Naive thymus-derived CD8-positive, alpha-beta T cell (primary cell): Measurements from ENCODE around the gene ARL2BP. TPM values are rescaled to one million over a fixed set of nuclear protein-coding genes. Genes with fewer than 3 reads are reported as not detected.

Experiments used
- ATAC-seq, 2 donors: fragments of 150-1000 bp; cut with Tn5 transposase in 1 of 2; sonication (Bioruptor Pico), chemical (Tn5 transposase) in 1 of 2; 1 replicate in 1 of 2; 2 replicates in 1 of 2; pipeline ENCODE4 v1.10.0; 2021; ENCODE audit warnings: mild to moderate bottlenecking in 2 of 2, moderate library complexity in 2 of 2
- POLR2A ChIA-PET: fragments of 350-600 bp; sonication (Branson Sonifier 250); formaldehyde crosslinking; loops from one replicate; lab custom pipeline; 2021; ENCODE audit warnings: antibody characterized with exemption; lab: Charles Lee
- DNase-seq, 10 donors: peaks; one replicate each; pipeline versions ENCODE4 v3.0.0 to v3.0.0-alpha.2; 2020 to 2022
- H3K27ac Mint-ChIP-seq, 10 donors: one replicate each; pipeline ENCODE4 v1.8.0; 2020 to 2022; ENCODE audit warnings: mild to moderate bottlenecking in 10 of 10, mixed read lengths in 10 of 10, moderate library complexity in 4 of 10, inconsistent platforms in 1 of 10
- H3K27me3 Mint-ChIP-seq, 5 donors: one replicate each; pipeline ENCODE4 v1.8.0; 2021 to 2022; ENCODE audit warnings: mixed read lengths in 5 of 5
- H3K36me3 Mint-ChIP-seq, 3 donors: one replicate each; pipeline ENCODE4 v1.8.0; 2020 to 2022; ENCODE audit warnings: mixed read lengths in 3 of 3, mild to moderate bottlenecking in 2 of 3, inconsistent platforms in 1 of 3
- H3K4me1 Mint-ChIP-seq, 4 donors: one replicate each; pipeline ENCODE4 v1.8.0; 2021 to 2022; ENCODE audit warnings: mixed read lengths in 4 of 4
- H3K4me3 Mint-ChIP-seq, 10 donors: one replicate each; pipeline ENCODE4 v1.8.0; 2020 to 2022; ENCODE audit warnings: mild to moderate bottlenecking in 10 of 10, mixed read lengths in 10 of 10, moderate library complexity in 6 of 10, inconsistent platforms in 1 of 10
- H3K9me3 Mint-ChIP-seq, 9 donors: one replicate each; pipeline ENCODE4 v1.8.0; 2020 to 2022; ENCODE audit warnings: mixed read lengths in 9 of 9, mild to moderate bottlenecking in 3 of 9, inconsistent platforms in 1 of 9, moderate library complexity in 1 of 9
- polyA plus RNA-seq, 3 donors: library from polyadenylated mRNA; unstranded; fragments of 300-500 nt; fragmentation: Illumina TruSeq; gene quantifications; one replicate each; pipeline ENCODE4 v1.2.3, GENCODE V29; 2021
- total RNA-seq, 8 experiments: library from RNA in 2 of 8; stranded (reverse) in 2 of 8; gene quantifications; one replicate each; pipeline ENCODE4 v1.2.3 and lab custom pipeline; 2021 to 2026

The ARL2BP gene
- total and polyA plus RNA-seq, 5 experiments from 2014 or later = 58.0 to 154 (median 148) TPM

DNA sequence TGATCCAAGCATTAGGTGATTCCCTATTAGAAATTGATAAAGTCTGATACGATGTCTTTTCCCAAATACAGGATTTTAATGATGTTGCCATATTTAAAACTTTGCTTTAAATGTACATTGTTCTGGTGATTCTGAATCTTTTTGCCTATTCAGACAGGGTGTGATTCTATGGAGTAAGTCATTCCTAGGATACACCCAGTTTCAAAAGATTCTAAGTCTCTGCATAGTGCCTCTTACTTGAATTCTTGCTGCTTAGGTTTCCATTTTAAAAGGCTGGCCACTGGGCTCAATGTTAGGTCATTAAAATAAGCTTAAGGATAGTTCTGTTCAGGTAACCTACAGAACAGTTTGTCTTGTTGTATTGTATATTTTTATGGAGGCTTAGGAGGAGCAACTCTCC is 22.0 kb upstream of the ARL2BP start:
- Mint-ChIP-seq H3K27ac (peak overlapping the region in 3 of 10 donors; percentile 14 to 55 (median 43)), H3K4me3 (no peak overlapping the region), H3K9me3 (peaks cover 0 to 18% (median 7%) of the 10 kb centered on the region in 9 donors), H3K27me3 (no peaks in the 10 kb centered on the region), H3K36me3 (peaks cover 13 to 93% (median 50%) of the 10 kb centered on the region in 3 donors), H3K4me1 (peaks cover 0 to 5% (median 2%) of the 10 kb centered on the region in 4 donors)
- DNase-seq (no peak), ATAC-seq (no peak)
- POLR2A ChIA-PET = no interaction called here

DNA sequence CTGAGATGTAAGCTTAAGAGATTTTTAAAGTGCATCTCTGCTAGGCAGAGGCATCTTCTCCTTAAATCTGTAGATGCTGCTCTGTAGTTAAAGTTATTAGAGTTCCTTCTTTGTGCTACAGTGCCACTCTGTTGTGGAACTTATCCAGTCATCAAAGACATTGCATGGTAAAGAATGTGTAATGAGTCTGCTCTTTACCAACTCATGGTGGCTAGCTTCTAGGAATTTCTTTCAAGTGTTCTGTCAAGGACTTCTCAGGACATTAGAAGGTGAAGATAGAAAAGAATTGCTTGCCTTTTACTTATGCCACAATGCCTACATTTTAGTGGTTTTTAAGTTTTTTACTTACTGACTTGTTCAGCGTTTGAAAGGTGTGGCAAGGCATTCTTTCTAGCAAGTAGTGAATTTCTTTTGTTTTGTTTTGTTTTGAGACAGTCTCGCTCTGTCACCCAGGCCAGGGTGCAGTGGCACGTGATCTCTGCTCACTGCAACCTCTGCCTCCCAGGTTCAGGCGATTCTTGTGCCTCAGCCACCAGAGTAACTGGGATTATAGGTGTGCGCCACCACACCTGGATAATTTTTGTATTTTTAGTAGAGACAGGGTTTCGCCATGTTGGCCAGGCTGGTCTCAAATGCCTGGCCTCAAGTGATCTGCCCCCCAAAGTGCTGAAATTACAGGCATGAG is 20.3 kb upstream of the ARL2BP start:
- Mint-ChIP-seq H3K4me1 (peaks cover 0 to 5% (median 1%) of the 10 kb centered on the region in 4 donors), H3K36me3 (peaks cover 0 to 90% (median 41%) of the 10 kb centered on the region in 3 donors), H3K27ac (no peak overlapping the region), H3K4me3 (no peak overlapping the region), H3K9me3 (peaks cover 0 to 4% (median 0%) of the 10 kb centered on the region in 9 donors), H3K27me3 (no peaks in the 10 kb centered on the region)
- ATAC-seq (no peak), DNase-seq (no peak)
- POLR2A ChIA-PET = interaction anchor here (0.5 kb wide), 1 partner anchor 384 kb away, joined by 4 read pairs; no protein-coding TSS in a partner anchor

DNA sequence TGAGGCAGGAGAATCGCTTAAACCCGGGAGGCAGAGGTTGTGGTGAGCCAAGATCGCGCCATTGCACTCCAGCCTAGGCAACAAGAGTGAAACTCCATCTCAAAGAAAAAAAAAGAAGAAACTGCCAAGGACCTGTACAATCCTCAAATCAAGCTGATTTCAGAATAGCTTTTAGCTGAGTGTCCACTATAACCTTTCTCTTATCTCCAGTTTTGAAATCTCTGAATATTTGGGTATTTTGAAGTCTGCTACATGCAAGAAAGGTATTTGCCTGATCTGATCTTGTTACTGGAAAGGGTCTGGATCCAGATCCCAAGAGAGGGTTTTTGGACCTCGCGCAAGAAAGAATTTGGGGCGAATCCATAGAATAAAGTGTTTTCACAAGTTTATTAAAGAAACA is 19.1 kb upstream of the ARL2BP start:
- POLR2A ChIA-PET = no interaction called here
- Mint-ChIP-seq H3K27ac (no peak overlapping the region), H3K27me3 (no peaks in the 10 kb centered on the region), H3K36me3 (peaks cover 0 to 90% (median 41%) of the 10 kb centered on the region in 3 donors), H3K9me3 (no peaks in the 10 kb centered on the region), H3K4me1 (no peaks in the 10 kb centered on the region), H3K4me3 (no peak overlapping the region)
- ATAC-seq = no peak
- DNase-seq = no peak

DNA sequence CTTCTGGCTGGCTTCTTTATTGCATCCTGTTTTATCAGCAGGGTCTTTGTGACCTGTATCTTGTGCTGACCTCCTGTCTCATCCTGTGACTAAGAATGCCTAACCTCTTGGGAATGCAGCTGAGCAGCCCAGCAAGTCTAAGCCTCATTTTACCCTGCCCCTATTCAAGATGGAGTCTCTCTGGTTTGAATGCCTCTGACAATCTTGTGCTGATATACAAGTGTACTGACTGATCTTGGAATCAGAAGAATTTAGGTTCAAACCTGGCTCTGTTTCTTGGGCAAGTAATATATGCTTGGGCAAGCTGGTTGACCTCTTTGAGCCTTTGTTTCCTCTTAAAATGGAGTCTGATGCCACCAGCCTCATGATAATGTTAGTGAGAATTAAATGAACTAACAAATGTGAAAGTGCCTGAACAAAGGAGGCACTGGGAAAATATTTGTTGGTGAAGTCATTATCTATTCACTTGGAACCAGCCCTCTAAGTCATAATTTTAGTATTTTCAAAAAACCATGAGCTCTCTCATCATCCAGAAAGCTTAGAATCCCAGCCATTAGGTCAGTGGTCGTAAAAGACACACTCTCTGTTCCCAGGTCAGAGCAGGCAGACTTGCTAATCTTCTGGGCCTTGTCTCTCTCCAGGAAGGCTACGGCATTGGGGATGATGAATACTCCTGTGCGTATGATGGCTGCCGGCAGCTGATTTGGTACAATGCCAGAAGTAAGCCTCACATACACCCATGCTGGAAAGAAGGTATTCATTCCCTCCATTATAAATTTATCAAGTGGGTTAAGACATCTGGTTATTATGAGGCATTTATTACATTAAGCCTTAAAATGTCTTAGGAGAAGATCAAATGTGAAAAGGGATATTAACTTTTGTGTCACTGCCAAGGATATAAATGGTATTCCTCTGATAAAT is 18.1 kb upstream of the ARL2BP start:
- POLR2A ChIA-PET = no interaction called here
- Mint-ChIP-seq H3K4me3 (no peak overlapping the region), H3K9me3 (no peaks in the 10 kb centered on the region), H3K27ac (peak overlapping the region in 2 of 10 donors; percentile 15 to 25), H3K36me3 (peaks cover 0 to 93% (median 43%) of the 10 kb centered on the region in 3 donors), H3K27me3 (no peaks in the 10 kb centered on the region), H3K4me1 (no peaks in the 10 kb centered on the region)
- DNase-seq (no peak), ATAC-seq (no peak)

DNA sequence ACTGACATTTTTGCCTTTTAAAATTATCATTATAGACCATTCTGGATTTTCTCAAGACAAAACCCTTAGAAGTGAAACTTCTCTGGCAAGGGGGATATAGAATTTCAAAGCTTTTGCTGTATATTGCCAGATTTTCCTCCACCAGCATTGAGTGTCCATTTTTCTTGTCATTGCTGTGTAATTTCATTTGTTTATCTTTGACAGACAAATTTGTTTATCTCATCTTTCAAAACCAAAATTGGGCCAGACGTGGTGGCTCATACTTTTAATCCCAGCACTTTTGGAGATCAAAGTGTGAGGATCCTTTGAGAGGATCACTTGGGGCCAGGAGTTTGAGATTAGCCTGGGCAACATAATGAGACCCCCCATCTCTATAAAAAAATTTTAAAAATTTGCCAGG is 16.0 kb upstream of the ARL2BP start:
- H3K9me3 Mint-ChIP-seq = no peaks in the 10 kb centered on the region
- DNase-seq (no peak), ATAC-seq (no peak)
- peak overlapping the region in 1 of 10 donors; percentile 53 for H3K27ac Mint-ChIP-seq
- POLR2A ChIA-PET = no interaction called here
- H3K27me3 Mint-ChIP-seq = no peaks in the 10 kb centered on the region
- H3K4me3 Mint-ChIP-seq = no peak overlapping the region
- H3K4me1 Mint-ChIP-seq = peaks cover 0 to under 1% (median 0%) of the 10 kb centered on the region in 4 donors
- peaks cover 6 to 94% (median 38%) of the 10 kb centered on the region in 3 donors for H3K36me3 Mint-ChIP-seq

DNA sequence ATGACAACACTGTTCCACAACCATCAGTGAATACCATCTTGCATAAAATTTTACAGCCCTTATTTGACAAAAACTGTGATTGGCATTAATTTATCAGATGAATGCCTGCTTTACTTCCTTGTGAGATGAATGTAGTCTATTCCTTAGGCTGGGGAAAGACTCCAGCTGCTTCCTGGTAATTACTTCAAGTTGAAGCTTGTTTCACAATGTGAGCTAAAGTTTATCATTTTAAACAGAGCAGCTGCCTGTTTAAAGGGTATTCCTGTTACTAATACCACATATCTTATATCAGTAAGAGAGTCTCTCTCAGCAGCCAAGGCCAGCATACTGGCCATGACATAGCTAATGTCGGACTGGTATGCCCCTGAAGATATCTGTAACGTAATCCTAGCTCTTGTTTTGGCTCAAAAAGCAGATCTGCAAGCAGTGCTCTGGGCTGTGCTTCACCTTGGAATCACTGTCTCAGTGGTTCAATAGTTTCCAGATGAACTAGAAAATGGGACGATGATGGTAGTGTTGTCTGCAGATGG is 13.2 kb upstream of the ARL2BP start:
- H3K27ac Mint-ChIP-seq = no peak overlapping the region
- H3K4me3 Mint-ChIP-seq = no peak overlapping the region
- DNase-seq = no peak
- peaks cover 10 to 89% (median 46%) of the 10 kb centered on the region in 3 donors for H3K36me3 Mint-ChIP-seq
- H3K9me3 Mint-ChIP-seq = no peaks in the 10 kb centered on the region
- no peaks in the 10 kb centered on the region for H3K27me3 Mint-ChIP-seq
- POLR2A ChIA-PET = no interaction called here
- H3K4me1 Mint-ChIP-seq = peaks cover 0 to 15% (median 2%) of the 10 kb centered on the region in 4 donors
- no peak for ATAC-seq

DNA sequence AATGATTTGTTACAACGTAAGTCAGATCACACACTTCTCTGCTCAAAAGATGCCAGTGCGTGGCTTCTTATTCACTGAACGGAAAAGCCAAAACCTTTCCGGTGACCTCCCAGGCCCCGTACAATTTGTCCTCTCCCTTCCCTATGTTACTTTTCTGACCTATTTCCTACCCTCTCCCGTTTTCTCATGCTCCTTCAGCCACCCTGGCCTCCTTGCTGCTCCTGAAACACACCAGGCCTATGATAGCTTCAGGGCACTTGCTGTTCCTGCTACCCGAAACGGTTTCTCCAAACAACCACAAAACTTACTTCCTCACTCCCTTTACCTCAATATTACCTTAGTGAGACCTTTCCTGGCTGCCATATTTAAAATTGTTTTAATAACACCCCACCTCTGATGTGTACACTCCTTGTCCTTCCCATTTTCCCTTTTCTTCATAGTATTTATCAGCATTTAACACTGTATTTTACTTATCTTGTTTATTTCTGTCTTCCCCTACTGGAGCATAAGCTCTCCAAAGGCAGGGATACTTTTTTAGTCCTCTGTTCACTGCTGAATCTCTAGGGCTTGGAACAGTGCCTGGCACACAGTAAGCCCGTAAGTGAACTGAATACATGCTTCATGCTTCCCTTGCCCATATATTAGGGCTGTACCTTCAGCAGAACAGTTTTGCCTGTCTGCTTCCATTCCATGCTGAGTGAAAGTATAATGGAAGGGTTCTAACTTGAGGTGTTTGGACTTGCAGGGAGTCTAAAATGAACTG is 10.9 kb upstream of the ARL2BP start:
- POLR2A ChIA-PET = no interaction called here
- ATAC-seq (no peak), DNase-seq (no peak)
- H3K4me3 Mint-ChIP-seq = no peak overlapping the region
- H3K4me1 Mint-ChIP-seq = peaks cover 0 to 15% (median 2%) of the 10 kb centered on the region in 4 donors
- no peaks in the 10 kb centered on the region for H3K27me3 Mint-ChIP-seq
- no peaks in the 10 kb centered on the region for H3K9me3 Mint-ChIP-seq
- peak overlapping the region in 4 of 10 donors; percentile 11 to 40 (median 28) for H3K27ac Mint-ChIP-seq
- H3K36me3 Mint-ChIP-seq = peaks cover 10 to 85% (median 41%) of the 10 kb centered on the region in 3 donors

DNA sequence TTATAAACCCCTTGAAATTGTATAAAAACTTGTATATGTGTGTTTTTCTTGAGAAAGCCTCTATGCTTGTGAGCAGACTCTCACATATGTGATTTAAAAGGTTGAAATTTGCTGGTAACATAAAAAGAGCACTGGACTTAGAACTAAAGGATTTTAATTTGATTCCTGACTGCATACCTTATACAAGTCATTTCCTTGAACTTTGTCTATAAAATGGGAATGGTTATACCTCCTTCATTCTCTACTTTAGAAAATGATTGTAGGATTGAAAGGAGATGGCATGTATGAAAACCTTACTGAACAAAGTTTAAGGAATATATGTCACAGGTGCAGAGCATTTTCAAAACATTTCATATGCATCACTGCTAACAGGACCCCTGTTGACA is 10.4 kb upstream of the ARL2BP start:
- POLR2A ChIA-PET = no interaction called here
- H3K36me3 Mint-ChIP-seq = peaks cover 10 to 85% (median 42%) of the 10 kb centered on the region in 3 donors

DNA sequence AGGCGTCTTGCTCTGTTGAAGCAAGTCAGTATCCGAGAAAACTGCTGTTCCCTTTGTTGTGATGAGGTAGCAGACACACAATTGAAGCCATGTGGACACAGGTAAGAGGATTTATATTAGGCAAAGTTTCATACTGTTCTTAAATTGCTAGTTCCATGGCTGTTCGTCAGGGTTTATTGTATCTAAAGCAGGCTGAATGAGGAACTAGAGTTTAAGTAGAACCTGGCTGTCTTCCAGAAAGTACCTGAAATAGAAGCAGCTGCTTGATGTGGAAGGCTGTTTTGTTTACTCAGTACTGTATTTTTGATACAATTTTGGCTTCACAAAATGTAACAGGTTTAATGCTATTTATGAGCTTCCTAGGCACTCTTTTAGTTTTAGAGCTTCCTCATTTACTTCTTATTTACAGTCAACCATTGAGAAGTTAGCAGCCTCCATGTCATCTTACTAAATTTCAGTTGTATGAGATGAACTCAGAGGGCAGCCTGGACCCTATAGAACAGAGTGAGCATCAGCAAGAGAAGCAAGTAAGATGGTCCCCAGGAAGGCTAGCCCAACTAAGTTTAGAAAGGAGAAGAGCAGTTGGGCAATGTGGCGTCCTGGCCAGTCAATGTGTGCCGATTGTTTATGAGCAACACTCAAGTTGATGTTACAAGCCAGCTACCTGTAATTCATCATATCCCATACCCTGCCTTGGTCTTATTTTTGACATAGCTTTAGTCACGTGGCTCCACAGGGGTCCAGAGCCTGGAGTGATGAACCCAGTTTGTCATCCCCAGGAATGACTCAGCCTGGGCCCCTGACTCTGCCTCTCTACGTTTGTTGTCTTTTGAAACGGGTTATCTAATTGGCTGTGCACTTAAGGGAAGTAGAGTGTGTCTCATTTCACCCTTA is 9.7 kb upstream of the ARL2BP start:
- ATAC-seq (no peak), DNase-seq (no peak)
- Mint-ChIP-seq H3K4me3 (peak overlapping the region in 1 of 10 donors; percentile 13), H3K27ac (peak overlapping the region in 5 of 10 donors; percentile 3 to 72 (median 57)), H3K27me3 (no peaks in the 10 kb centered on the region), H3K9me3 (no peaks in the 10 kb centered on the region), H3K4me1 (peaks cover 0 to 15% (median 2%) of the 10 kb centered on the region in 4 donors), H3K36me3 (peaks cover 10 to 81% (median 38%) of the 10 kb centered on the region in 3 donors)
- POLR2A ChIA-PET = interaction anchor here (0.8 to 1.2 kb wide), 2 partner anchors 10 to 48 kb away, joined by 3 to 4 read pairs; partner anchors contain the start of gene ARL2BP

More for the DNA sequence above, 10.4 kb upstream of the ARL2BP start:
- no peak for DNase-seq
- Mint-ChIP-seq H3K4me1 (peaks cover 0 to 15% (median 2%) of the 10 kb centered on the region in 4 donors), H3K9me3 (no peaks in the 10 kb centered on the region), H3K4me3 (no peak overlapping the region), H3K27me3 (no peaks in the 10 kb centered on the region), H3K27ac (peak overlapping the region in 1 of 10 donors; percentile 13)
- ATAC-seq = no peak

DNA sequence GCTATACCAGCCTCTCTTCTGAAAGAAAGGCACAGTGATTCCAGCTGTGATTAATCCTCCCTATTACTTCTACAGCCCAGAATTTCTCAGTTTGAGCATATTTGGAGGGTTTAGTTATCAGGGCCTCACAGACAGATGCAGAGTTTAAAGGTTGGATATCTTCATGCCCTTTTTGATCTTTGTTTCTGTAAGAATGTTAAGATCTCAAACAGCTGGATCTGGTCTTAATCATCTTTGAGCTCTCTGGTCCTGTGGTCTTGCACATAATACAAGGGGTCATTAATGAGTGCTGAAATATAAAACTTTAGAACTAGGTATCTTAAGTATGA is 9.1 kb upstream of the ARL2BP start:
- Mint-ChIP-seq H3K27ac (peak overlapping the region in 4 of 10 donors; percentile 3 to 72 (median 57)), H3K4me1 (peaks cover 0 to 20% (median 2%) of the 10 kb centered on the region in 4 donors), H3K36me3 (peaks cover 10 to 75% (median 32%) of the 10 kb centered on the region in 3 donors), H3K27me3 (no peaks in the 10 kb centered on the region), H3K9me3 (no peaks in the 10 kb centered on the region), H3K4me3 (no peak overlapping the region)
- no peak for DNase-seq
- POLR2A ChIA-PET = interaction anchor here (0.8 to 1.2 kb wide), 2 partner anchors 9 to 49 kb away, joined by 3 to 4 read pairs; partner anchors contain the start of gene ARL2BP
- no peak for ATAC-seq

DNA sequence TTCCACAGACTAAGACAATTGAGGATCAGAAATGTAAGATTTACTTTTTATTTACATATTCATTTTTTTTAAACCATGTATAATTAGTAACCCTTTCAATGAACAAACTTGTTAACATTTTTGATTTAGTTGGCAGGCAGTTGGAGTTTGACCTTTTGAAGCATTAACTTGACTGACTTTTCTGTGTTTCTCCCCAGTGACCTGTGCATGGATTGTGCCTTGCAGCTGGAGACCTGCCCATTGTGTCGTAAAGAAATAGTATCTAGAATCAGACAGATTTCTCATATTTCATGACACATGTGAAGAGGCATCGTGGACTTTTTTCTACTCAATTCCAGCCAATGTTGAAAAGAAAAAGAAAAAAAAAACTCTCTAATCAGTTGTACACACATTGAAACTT is 6.4 kb upstream of the ARL2BP start:
- H3K27ac Mint-ChIP-seq = peak overlapping the region in 3 of 10 donors; percentile 4 to 22 (median 8)
- peaks cover 8 to 50% (median 25%) of the 10 kb centered on the region in 3 donors for H3K36me3 Mint-ChIP-seq
- no peak overlapping the region for H3K4me3 Mint-ChIP-seq
- POLR2A ChIA-PET = interaction anchor here (0.6 to 0.7 kb wide), 2 partner anchors 9 kb away, joined by 3 to 5 read pairs; no protein-coding TSS in a partner anchor
- no peaks in the 10 kb centered on the region for H3K27me3 Mint-ChIP-seq
- no peaks in the 10 kb centered on the region for H3K9me3 Mint-ChIP-seq
- ATAC-seq = no peak
- DNase-seq = no peak
- peaks cover 0 to 25% (median 2%) of the 10 kb centered on the region in 4 donors for H3K4me1 Mint-ChIP-seq
